Neural progenitor cell (in vitro differentiated cells): ENCODE results near the gene TNFRSF6B. TPM values are rescaled to one million over a fixed set of nuclear protein-coding genes. Genes with fewer than 3 reads are reported as not detected.

Source experiments
- DNase-seq: peaks from one replicate; pipeline ENCODE4 v3.0.0-alpha.2; 2016; ENCODE audit warnings: low spot score
- H2AFZ ChIP-seq: fragments of 200-600 bp; sonication (generic); replicated peaks from 2 replicates; pipeline ENCODE4 v1.6.1; 2016; ENCODE audit warnings: antibody characterized with exemption
- H3F3A ChIP-seq: fragments of 200-600 bp; sonication (generic); 2 replicates; pipeline ENCODE4 v1.6.1; 2016; ENCODE audit warnings: antibody characterized with exemption, low read depth
- H3K27ac ChIP-seq: fragments of 200-600 bp; sonication (generic); 2 replicates; pipeline ENCODE4 v1.5.1; 2016; ENCODE audit warnings: mild to moderate bottlenecking
- H3K27me3 ChIP-seq: fragments of 200-600 bp; sonication (generic); 2 replicates; pipeline ENCODE4 v1.6.1; 2016; ENCODE audit warnings: mild to moderate bottlenecking, moderate library complexity
- H3K36me3 ChIP-seq: fragments of 200-600 bp; sonication (generic); 2 replicates; pipeline ENCODE4 v1.5.1; 2016
- H3K4me1 ChIP-seq: fragments of 200-600 bp; sonication (generic); 2 replicates; pipeline ENCODE4 v1.6.1; 2016; ENCODE audit warnings: mixed run types
- H3K4me2 ChIP-seq: fragments of 200-600 bp; sonication (generic); 2 replicates; pipeline ENCODE4 v1.6.1; 2016
- H3K4me3 ChIP-seq: fragments of 200-600 bp; sonication (generic); 2 replicates; pipeline ENCODE4 v1.5.1; 2016
- H3K79me2 ChIP-seq: fragments of 200-600 bp; sonication (generic); 2 replicates; pipeline ENCODE4 v1.6.1; 2016; ENCODE audit warnings: low read depth
- H3K9ac ChIP-seq: fragments of 200-600 bp; sonication (generic); 2 replicates; pipeline ENCODE4 v1.6.1; 2016
- H3K9me3 ChIP-seq: fragments of 200-600 bp; sonication (generic); 2 replicates; pipeline ENCODE4 v1.5.1; 2016; ENCODE audit warnings: low read depth
- H4K20me1 ChIP-seq: fragments of 200-600 bp; sonication (generic); 2 replicates; pipeline ENCODE4 v1.6.1; 2016; ENCODE audit warnings: low read depth
- H3K27ac Mint-ChIP-seq: 3 replicates; pipeline ENCODE4 v1.8.0; 2021; ENCODE audit warnings: mixed read lengths
- H3K27me3 Mint-ChIP-seq: 2 replicates; pipeline ENCODE4 v1.8.0; 2022; ENCODE audit warnings: low read depth, mild to moderate bottlenecking, inconsistent platforms, moderate library complexity, mixed read lengths; ENCODE audit not compliant: insufficient read depth
- H3K36me3 Mint-ChIP-seq: 3 replicates; pipeline ENCODE4 v1.8.0; 2021; ENCODE audit warnings: mixed read lengths
- H3K4me1 Mint-ChIP-seq: 3 replicates; pipeline ENCODE4 v1.8.0; 2021; ENCODE audit warnings: mixed read lengths
- H3K4me3 Mint-ChIP-seq: 3 replicates; pipeline ENCODE4 v1.8.0; 2021; ENCODE audit warnings: mild to moderate bottlenecking, moderate library complexity, mixed read lengths
- H3K9me3 Mint-ChIP-seq: 3 replicates; pipeline ENCODE4 v1.8.0; 2020; ENCODE audit warnings: mixed read lengths
- EZH2 ChIP-seq: fragments of 200-600 bp; sonication (generic); IDR thresholded peaks from 2 replicates; pipeline ENCODE4 v1.6.1; 2017; ENCODE audit warnings: antibody characterized with exemption, mild to moderate bottlenecking, moderate library complexity
- EZH2phosphoT487 ChIP-seq: fragments of 200-600 bp; sonication (generic); IDR thresholded peaks from 2 replicates; pipeline ENCODE4 v1.6.1; 2017; ENCODE audit warnings: antibody characterized with exemption
- total RNA-seq: library from RNA; depleted of rRNA; stranded (reverse); fragments of >200 nt; gene quantifications from 2 replicates; pipeline ENCODE4 v1.2.3, GENCODE V29; 2015; ENCODE audit warnings: low replicate concordance
- TF ChIP-seq, protein P1 (sequence below): fragments of 200-600 bp; sonication (generic); IDR thresholded peaks from 2 replicates; pipeline ENCODE4 v1.5.1; 2017; ENCODE audit warnings: antibody characterized with exemption, mild to moderate bottlenecking

Gene TNFRSF6B
- total RNA-seq, 1 donor from 2014 or later, result not detected

DNA sequence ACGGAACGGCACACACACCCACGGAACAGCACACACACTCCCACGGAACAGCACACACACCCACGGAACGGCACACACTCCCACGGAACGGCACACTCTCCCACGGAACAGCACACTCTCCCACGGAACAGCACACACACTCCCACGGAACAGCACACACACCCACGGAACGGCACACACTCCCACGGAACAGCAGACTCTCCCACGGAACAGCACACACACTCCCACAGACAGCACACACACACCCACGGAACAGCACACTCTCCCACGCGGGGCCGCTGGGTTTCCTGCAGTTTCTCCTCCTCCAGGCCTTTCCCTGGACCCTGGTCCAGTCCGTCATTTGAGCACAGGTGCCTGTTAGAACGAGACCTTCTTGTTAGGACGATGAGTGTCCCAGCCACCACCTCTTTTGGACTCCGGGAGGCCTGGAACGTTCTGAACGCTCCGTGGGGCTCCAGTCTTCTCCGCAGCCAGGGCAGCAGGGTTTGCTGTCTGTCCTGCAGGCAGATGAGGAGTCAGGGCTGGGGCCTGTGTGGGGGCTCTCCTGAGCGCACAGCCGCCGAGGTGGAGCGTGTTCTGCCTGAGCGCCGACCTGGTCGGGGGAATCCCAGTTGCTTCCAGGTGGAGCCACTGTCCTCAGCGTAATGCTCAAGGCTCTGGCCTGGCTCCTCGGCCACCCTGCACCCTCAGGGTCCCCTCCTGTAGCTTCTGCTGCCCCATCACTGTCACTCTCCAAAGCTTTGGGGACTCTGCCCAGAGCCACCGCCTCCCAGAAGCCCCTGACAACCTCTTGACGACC lies 17.6 kb upstream of the TNFRSF6B start:
- H3K4me1 Mint-ChIP-seq, result no peaks in the 10 kb centered on the region
- no peak overlapping the region for H3K4me3 ChIP-seq
- no peak overlapping the region for H3K4me3 Mint-ChIP-seq
- no peak for DNase-seq
- H3K27ac Mint-ChIP-seq, result no peak overlapping the region
- H3K36me3 Mint-ChIP-seq, result peaks cover 7% of the 10 kb centered on the region
- no peaks in the 10 kb centered on the region for H3K27me3 ChIP-seq
- H3K9me3 ChIP-seq, result no peaks in the 10 kb centered on the region
- no peaks in the 10 kb centered on the region for H4K20me1 ChIP-seq
- no peaks in the 10 kb centered on the region for H3K9me3 Mint-ChIP-seq
- no peaks in the 10 kb centered on the region for H3K79me2 ChIP-seq
- TF ChIP-seq EZH2phosphoT487 (no peak), EZH2 (no peak)
- TF ChIP-seq, protein P1, sequence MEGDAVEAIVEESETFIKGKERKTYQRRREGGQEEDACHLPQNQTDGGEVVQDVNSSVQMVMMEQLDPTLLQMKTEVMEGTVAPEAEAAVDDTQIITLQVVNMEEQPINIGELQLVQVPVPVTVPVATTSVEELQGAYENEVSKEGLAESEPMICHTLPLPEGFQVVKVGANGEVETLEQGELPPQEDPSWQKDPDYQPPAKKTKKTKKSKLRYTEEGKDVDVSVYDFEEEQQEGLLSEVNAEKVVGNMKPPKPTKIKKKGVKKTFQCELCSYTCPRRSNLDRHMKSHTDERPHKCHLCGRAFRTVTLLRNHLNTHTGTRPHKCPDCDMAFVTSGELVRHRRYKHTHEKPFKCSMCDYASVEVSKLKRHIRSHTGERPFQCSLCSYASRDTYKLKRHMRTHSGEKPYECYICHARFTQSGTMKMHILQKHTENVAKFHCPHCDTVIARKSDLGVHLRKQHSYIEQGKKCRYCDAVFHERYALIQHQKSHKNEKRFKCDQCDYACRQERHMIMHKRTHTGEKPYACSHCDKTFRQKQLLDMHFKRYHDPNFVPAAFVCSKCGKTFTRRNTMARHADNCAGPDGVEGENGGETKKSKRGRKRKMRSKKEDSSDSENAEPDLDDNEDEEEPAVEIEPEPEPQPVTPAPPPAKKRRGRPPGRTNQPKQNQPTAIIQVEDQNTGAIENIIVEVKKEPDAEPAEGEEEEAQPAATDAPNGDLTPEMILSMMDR, result no peak
- no peak overlapping the region for H3K9ac ChIP-seq
- H3K27ac ChIP-seq, result no peak overlapping the region
- H3K27me3 Mint-ChIP-seq, result peaks cover 5% of the 10 kb centered on the region
- no peak overlapping the region for H3K4me2 ChIP-seq
- no peaks in the 10 kb centered on the region for H3K4me1 ChIP-seq
- H3F3A ChIP-seq, result no peaks in the 10 kb centered on the region
- no peak overlapping the region for H2AFZ ChIP-seq
- H3K36me3 ChIP-seq, result no peaks in the 10 kb centered on the region

DNA sequence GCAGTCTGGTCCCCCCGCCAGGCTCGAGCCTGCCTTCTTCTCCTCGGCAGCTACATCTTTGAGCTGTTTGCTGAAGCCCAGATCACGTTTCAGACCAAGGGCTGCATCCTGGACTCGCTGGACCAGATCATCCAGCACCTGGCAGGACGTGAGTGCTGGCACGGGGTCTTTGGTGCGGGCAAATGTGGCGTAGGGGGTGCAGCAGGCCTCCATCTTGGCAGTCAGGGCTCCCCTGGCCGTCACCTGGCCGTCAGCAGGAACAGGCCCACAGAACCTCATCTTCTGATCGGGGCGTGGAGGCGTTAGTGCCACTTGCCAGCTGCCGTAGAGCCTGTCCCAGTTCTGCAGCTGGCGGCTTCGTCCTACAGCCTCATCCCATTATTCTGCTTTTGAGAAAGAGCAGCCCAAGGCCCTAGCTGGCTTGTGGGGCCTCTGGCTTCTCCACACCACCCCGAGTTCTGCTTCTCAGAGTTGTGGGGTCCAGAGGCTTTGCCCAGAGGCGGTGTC lies 16.6 kb upstream of the TNFRSF6B start:
- Histone ChIP-seq H2AFZ (no peak overlapping the region), H3F3A (no peaks in the 10 kb centered on the region), H3K4me1 (no peaks in the 10 kb centered on the region), H3K4me2 (no peak overlapping the region), H3K9me3 (no peaks in the 10 kb centered on the region), H3K9ac (no peak overlapping the region), H3K27me3 (no peaks in the 10 kb centered on the region), H3K4me3 (no peak overlapping the region), H3K27ac (no peak overlapping the region), H3K79me2 (no peaks in the 10 kb centered on the region), H4K20me1 (no peaks in the 10 kb centered on the region), H3K36me3 (no peaks in the 10 kb centered on the region)
- DNase-seq, result no peak
- Mint-ChIP-seq H3K27me3 (peaks cover 5% of the 10 kb centered on the region), H3K36me3 (peaks cover 7% of the 10 kb centered on the region), H3K27ac (no peak overlapping the region), H3K9me3 (no peaks in the 10 kb centered on the region), H3K4me1 (no peaks in the 10 kb centered on the region), H3K4me3 (no peak overlapping the region)
- TF ChIP-seq, protein P1, result no peak
- no peak for TF ChIP-seq EZH2

DNA sequence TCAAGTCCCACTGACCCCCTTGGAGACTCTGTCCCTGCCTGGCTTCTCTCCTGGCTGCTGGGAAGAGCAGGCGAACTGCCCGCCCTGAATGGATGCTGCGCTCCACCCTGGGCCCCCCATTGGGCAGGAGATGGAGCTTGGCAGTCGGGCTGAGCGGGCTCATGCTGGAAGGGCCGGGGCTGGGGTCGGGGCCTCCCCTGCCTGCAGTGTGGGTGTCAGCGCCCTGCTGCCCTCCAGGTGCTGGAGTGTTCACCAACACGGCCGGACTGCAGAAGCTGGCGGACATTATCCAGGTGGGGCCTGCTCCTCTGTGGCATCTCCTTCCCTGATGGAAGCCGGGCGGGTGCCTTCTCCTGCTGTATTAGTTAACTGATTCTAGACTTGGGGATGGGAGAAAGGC lies 16.0 kb upstream of the TNFRSF6B start:
- Histone ChIP-seq H4K20me1 (no peaks in the 10 kb centered on the region), H3K36me3 (no peaks in the 10 kb centered on the region), H3K27me3 (no peaks in the 10 kb centered on the region), H3K4me2 (no peak overlapping the region), H3F3A (no peaks in the 10 kb centered on the region), H3K79me2 (no peaks in the 10 kb centered on the region), H3K4me3 (no peak overlapping the region), H3K9ac (no peak overlapping the region), H3K4me1 (no peaks in the 10 kb centered on the region), H2AFZ (no peak overlapping the region), H3K27ac (no peak overlapping the region), H3K9me3 (no peaks in the 10 kb centered on the region)
- TF ChIP-seq EZH2phosphoT487 (no peak), EZH2 (no peak)
- TF ChIP-seq, protein P1, result no peak
- Mint-ChIP-seq H3K27me3 (peaks cover 5% of the 10 kb centered on the region), H3K4me1 (no peaks in the 10 kb centered on the region), H3K9me3 (no peaks in the 10 kb centered on the region), H3K4me3 (no peak overlapping the region), H3K36me3 (peaks cover 7% of the 10 kb centered on the region), H3K27ac (no peak overlapping the region)
- no peak for DNase-seq
